HepG2 (cell line): ENCODE measurements around the gene ZDHHC16. TPM values are rescaled to one million over a fixed set of nuclear protein-coding genes. Genes with fewer than 3 reads are reported as not detected.

Experiments
- CBFB ChIP-seq: sonication (generic); formaldehyde crosslinking; IDR thresholded peaks from 2 replicates; pipeline ENCODE4 v1.4.0; 2020; ENCODE audit warnings: missing genetic modification reagents
- CEBPG ChIP-seq: IDR thresholded peaks from 2 replicates; pipeline ENCODE4 v1.6.1; 2016
- ETV6 ChIP-seq: sonication (generic); formaldehyde crosslinking; conservative IDR thresholded peaks from 2 replicates; pipeline ENCODE4 v1.4.0; 2020; ENCODE audit warnings: missing genetic modification reagents
- HNF1A ChIP-seq, 2 experiments: sonication (generic) in 1 of 2; formaldehyde crosslinking in 1 of 2; IDR thresholded peaks; 2 replicates each; pipeline versions ENCODE4 v1.4.0 to v1.6.1; 2016 to 2020; ENCODE audit warnings: borderline replicate concordance in 1 of 2, low read depth in 1 of 2, mild to moderate bottlenecking in 1 of 2, missing genetic modification reagents in 1 of 2
- HNRNPL ChIP-seq: fragments of 200-400 bp; formaldehyde crosslinking; IDR thresholded peaks from 2 replicates; pipeline ENCODE4 v1.6.1; 2017; ENCODE audit warnings: mild to moderate bottlenecking, low read depth, low read length
- HOXD1 ChIP-seq: sonication (generic); formaldehyde crosslinking; IDR thresholded peaks from 2 replicates; pipeline ENCODE4 v1.5.0; 2020; ENCODE audit warnings: missing genetic modification reagents
- NFYB ChIP-seq: sonication (generic); formaldehyde crosslinking; IDR thresholded peaks from 2 replicates; pipeline ENCODE4 v1.4.0; 2020; ENCODE audit warnings: missing genetic modification reagents
- SKI ChIP-seq: fragments of 450-650 bp; IDR thresholded peaks from one replicate; pipeline ENCODE4 v1.6.1; 2018; ENCODE audit warnings: mild to moderate bottlenecking; ENCODE audit not compliant: partially characterized antibody
- SMAD3 ChIP-seq: sonication (generic); formaldehyde crosslinking; IDR thresholded peaks from 2 replicates; pipeline ENCODE4 v1.4.0; 2020; ENCODE audit warnings: missing genetic modification reagents
- SOX6 ChIP-seq, 2 experiments: fragments of 450-650 bp in 1 of 2; sonication (generic) in 1 of 2; formaldehyde crosslinking in 1 of 2; IDR thresholded peaks; 2 replicates each; pipeline versions ENCODE4 v1.4.0 to v1.6.1; 2017 to 2020; ENCODE audit warnings: antibody characterized with exemption in 1 of 2, mild to moderate bottlenecking in 1 of 2, missing genetic modification reagents in 1 of 2
- TCF12 ChIP-seq, 2 experiments: fragments of 450-650 bp in 1 of 2; sonication (generic) in 1 of 2; formaldehyde crosslinking in 1 of 2; IDR thresholded peaks; 2 replicates each; pipeline versions ENCODE4 v1.6.1 to v1.8.0; 2017 to 2022; ENCODE audit warnings: antibody characterized with exemption in 1 of 2, mild to moderate bottlenecking in 1 of 2, missing genetic modification reagents in 1 of 2, moderate library complexity in 1 of 2
- ZNF3 ChIP-seq: IDR thresholded peaks from 2 replicates; pipeline ENCODE4 v1.7.0; 2017; ENCODE audit warnings: inconsistent platforms
- ZNF432 ChIP-seq: sonication (generic); formaldehyde crosslinking; IDR thresholded peaks from 2 replicates; pipeline ENCODE4 v1.5.0; 2020; ENCODE audit warnings: missing genetic modification reagents, mild to moderate bottlenecking, borderline replicate concordance
- ZNF441 ChIP-seq: sonication (generic); formaldehyde crosslinking; IDR thresholded peaks from 2 replicates; pipeline ENCODE4 v1.7.0; 2021; ENCODE audit warnings: missing genetic modification reagents, borderline replicate concordance
- ZNF563 ChIP-seq: sonication (generic); formaldehyde crosslinking; IDR thresholded peaks from 2 replicates; pipeline ENCODE4 v1.8.0; 2022; ENCODE audit warnings: mild to moderate bottlenecking, moderate library complexity, missing genetic modification reagents
- ZNF577 ChIP-seq: sonication (generic); formaldehyde crosslinking; IDR thresholded peaks from 2 replicates; pipeline ENCODE4 v1.4.0; 2020; ENCODE audit warnings: mild to moderate bottlenecking, low read depth, missing genetic modification reagents, borderline replicate concordance
- ZNF629 ChIP-seq: sonication (generic); formaldehyde crosslinking; conservative IDR thresholded peaks from 2 replicates; pipeline ENCODE4 v1.5.0; 2020; ENCODE audit warnings: missing genetic modification reagents
- ZNF777 ChIP-seq: sonication (generic); formaldehyde crosslinking; IDR thresholded peaks from 2 replicates; pipeline ENCODE4 v1.4.0; 2020; ENCODE audit warnings: missing genetic modification reagents
- polyA plus RNA-seq, 8 experiments: library from polyadenylated mRNA; depleted of rRNA in 3 of 8; stranded (reverse) in 7 of 8; unstranded in 1 of 8; fragments of >200 nt; fragmentation: Illumina TruSeq in 4 of 8; extraction: Trizol in 4 of 8; gene quantifications; 2 replicates each; pipeline versions ENCODE4 v1.2.1 to v1.2.3, GENCODE V29; 2011 to 2016; ENCODE audit warnings: low read depth in 4 of 8, missing spikeins in 1 of 8, mixed read lengths in 1 of 8; ENCODE audit not compliant: insufficient read depth in 1 of 8
- total RNA-seq, 5 experiments: library from RNA; depleted of rRNA; stranded (reverse); fragments of >200 nt; fragmentation: Illumina TruSeq; extraction: Trizol; gene quantifications; 2 replicates each; pipeline ENCODE4 v1.2.3, GENCODE V29; 2016; ENCODE audit warnings: low read depth in 1 of 5
- TF ChIP-seq, protein P1 (sequence below): sonication (generic); formaldehyde crosslinking; IDR thresholded peaks from 2 replicates; pipeline ENCODE4 v1.5.1; 2020; ENCODE audit warnings: missing genetic modification reagents, mild to moderate bottlenecking, borderline replicate concordance
- TF ChIP-seq, protein P2 (sequence below): sonication (generic); formaldehyde crosslinking; IDR thresholded peaks from 2 replicates; pipeline ENCODE4 v1.4.0; 2020; ENCODE audit warnings: missing genetic modification reagents

ZDHHC16 gene
- total and polyA plus RNA-seq, 2 of the 13 experiments (the other 11 are each of a cell fraction or from before 2014, with no cell fraction given) = 40.8 to 41.8 TPM

GRCh38 chr10:97411406-97411805, 34.6 kb upstream of the ZDHHC16 start (continued):
- no peak for TF ChIP-seq HNF1A (IDR thresholded peaks at IDR 0.05; ENCODE audit: low read depth)
- TF ChIP-seq HNF1A (CRISPR knock-in tag; IDR thresholded peaks at IDR 0.05; ENCODE audit: borderline replicate concordance) = no peak
- peak; percentile 36 for TF ChIP-seq CEBPG (CRISPR knock-in tag)
- TF ChIP-seq HNRNPL = no peak
- no peak for TF ChIP-seq TCF12 (IDR thresholded peaks at IDR 0.05)
- TF ChIP-seq TCF12 (CRISPR knock-in tag; IDR thresholded peaks at IDR 0.05) = no peak
- no peak for TF ChIP-seq NFYB (CRISPR knock-in tag)
- peak; percentile 77 for TF ChIP-seq SKI
- TF ChIP-seq ZNF629 (CRISPR knock-in tag) = peak; percentile 39; the same call in 1 of the 2 replicates
- TF ChIP-seq ETV6 (CRISPR knock-in tag) = no peak
- TF ChIP-seq, protein P1, sequence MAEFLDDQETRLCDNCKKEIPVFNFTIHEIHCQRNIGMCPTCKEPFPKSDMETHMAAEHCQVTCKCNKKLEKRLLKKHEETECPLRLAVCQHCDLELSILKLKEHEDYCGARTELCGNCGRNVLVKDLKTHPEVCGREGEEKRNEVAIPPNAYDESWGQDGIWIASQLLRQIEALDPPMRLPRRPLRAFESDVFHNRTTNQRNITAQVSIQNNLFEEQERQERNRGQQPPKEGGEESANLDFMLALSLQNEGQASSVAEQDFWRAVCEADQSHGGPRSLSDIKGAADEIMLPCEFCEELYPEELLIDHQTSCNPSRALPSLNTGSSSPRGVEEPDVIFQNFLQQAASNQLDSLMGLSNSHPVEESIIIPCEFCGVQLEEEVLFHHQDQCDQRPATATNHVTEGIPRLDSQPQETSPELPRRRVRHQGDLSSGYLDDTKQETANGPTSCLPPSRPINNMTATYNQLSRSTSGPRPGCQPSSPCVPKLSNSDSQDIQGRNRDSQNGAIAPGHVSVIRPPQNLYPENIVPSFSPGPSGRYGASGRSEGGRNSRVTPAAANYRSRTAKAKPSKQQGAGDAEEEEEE (CRISPR knock-in tag) = no peak
- no peak for TF ChIP-seq CBFB (CRISPR knock-in tag)
- TF ChIP-seq ZNF432 (CRISPR knock-in tag) = no peak
- no peak for TF ChIP-seq ZNF563 (CRISPR knock-in tag)
- 0 out of 2 replicates have a peak, but pooled peaks have one; percentile 25 for TF ChIP-seq ZNF441 (CRISPR knock-in tag)
- TF ChIP-seq ZNF577 = no peak
- TF ChIP-seq, protein P2, sequence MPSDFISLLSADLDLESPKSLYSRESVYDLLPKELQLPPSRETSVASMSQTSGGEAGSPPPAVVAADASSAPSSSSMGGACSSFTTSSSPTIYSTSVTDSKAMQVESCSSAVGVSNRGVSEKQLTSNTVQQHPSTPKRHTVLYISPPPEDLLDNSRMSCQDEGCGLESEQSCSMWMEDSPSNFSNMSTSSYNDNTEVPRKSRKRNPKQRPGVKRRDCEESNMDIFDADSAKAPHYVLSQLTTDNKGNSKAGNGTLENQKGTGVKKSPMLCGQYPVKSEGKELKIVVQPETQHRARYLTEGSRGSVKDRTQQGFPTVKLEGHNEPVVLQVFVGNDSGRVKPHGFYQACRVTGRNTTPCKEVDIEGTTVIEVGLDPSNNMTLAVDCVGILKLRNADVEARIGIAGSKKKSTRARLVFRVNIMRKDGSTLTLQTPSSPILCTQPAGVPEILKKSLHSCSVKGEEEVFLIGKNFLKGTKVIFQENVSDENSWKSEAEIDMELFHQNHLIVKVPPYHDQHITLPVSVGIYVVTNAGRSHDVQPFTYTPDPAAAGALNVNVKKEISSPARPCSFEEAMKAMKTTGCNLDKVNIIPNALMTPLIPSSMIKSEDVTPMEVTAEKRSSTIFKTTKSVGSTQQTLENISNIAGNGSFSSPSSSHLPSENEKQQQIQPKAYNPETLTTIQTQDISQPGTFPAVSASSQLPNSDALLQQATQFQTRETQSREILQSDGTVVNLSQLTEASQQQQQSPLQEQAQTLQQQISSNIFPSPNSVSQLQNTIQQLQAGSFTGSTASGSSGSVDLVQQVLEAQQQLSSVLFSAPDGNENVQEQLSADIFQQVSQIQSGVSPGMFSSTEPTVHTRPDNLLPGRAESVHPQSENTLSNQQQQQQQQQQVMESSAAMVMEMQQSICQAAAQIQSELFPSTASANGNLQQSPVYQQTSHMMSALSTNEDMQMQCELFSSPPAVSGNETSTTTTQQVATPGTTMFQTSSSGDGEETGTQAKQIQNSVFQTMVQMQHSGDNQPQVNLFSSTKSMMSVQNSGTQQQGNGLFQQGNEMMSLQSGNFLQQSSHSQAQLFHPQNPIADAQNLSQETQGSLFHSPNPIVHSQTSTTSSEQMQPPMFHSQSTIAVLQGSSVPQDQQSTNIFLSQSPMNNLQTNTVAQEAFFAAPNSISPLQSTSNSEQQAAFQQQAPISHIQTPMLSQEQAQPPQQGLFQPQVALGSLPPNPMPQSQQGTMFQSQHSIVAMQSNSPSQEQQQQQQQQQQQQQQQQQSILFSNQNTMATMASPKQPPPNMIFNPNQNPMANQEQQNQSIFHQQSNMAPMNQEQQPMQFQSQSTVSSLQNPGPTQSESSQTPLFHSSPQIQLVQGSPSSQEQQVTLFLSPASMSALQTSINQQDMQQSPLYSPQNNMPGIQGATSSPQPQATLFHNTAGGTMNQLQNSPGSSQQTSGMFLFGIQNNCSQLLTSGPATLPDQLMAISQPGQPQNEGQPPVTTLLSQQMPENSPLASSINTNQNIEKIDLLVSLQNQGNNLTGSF (CRISPR knock-in tag) = no peak
- TF ChIP-seq ZNF777 (CRISPR knock-in tag) = no peak
- no peak for TF ChIP-seq ZNF3 (CRISPR knock-in tag)
- no peak for TF ChIP-seq SMAD3
- no peak for TF ChIP-seq SOX6 (IDR thresholded peaks at IDR 0.05)
- 0 out of 2 replicates have a peak, but pooled peaks have one; percentile 40 for TF ChIP-seq SOX6 (CRISPR knock-in tag; IDR thresholded peaks at IDR 0.05)
- TF ChIP-seq HOXD1 = no peak
